Measurements from ENCODE around the gene APCDD1L.
"Not testable (repeated sequence)": the region's sequence is repeated elsewhere in the genome, so short reads cannot be mapped to it uniquely, and the experiment has no call there.

Gene APCDD1L

DNA sequence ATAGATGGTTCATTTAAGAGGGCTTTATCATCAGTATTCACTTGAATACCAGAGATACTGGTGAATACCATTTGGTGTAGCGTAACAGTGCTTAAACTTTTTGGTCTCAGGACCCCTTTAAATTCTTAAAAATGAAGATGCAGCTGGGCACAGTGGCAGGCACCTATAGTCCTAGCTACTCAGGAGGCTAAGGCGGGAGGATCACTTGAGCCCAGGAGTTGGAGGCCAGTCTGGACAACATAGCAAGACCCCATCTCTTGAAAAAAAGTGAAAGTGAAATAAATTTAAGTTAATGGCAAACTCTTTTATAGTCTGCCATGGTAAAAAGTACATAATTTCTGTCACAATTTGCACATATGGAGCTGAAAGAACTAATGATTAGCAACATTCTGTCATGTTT, 86.8 kb downstream of the APCDD1L start:
- H3K27ac ChIP-seq = no peak overlapping the region

DNA sequence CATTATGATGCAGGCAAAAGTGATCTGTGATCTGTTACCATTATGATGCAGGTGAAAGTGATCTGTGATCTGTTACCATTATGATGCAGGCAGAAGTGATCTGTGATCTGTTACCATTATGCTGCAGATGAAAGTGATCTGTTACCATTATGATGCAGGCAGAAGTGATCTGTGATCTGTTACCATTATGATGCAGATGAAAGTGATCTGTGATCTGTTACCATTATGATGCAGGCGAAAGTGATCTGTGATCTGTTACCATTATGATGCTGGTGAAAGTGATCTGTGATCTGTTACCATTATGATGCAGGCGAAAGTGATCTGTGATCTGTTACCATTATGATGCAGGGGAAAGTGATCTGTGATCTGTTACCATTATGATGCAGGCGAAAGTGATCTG, 87.6 kb downstream of the APCDD1L start:
- not testable (repeated sequence) for DNase-seq (ENCODE audit: low read depth, low spot score); H3K27ac ChIP-seq

More for the DNA sequence above, 86.8 kb downstream of the APCDD1L start:
- DNase-seq (ENCODE audit: low read depth, low spot score) = no peak

DNA sequence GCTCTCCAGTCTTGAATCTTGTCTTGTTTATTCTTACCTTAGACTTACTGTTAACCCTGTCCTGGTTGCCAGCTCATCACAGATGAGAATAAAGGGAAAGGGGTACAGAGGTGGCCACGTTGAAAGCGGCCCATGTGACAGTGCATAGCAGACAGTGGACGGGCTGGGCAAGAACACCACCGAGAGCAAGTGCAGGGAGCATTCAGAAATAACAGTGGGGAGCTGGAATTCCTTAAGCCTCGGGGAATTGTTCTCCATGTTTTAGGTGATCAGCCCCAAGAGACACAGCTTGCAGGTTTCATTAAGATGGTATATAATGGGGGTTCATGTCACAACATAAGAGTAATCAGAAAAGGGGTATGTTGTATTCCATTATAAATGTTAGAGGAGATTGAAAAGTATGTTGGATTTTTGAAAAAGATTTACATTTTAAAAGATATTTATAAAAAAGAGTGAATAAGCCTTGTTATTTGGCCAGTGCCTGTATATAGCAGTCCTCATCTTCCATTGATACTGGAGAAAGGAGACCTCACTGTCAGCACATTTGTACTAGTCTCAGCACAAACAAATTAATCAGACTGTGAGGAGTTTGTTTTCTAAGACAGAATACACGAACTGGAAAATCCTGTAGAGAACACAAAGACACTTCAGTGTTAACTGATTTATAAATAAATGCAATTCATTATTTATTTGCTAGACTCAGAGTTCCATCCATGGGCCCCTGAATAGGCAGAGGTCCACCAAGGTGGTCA, 90.8 kb downstream of the APCDD1L start:
- DNase-seq (ENCODE audit: low read depth, low spot score) = no peak
- H3K27ac ChIP-seq = no peak overlapping the region

DNA sequence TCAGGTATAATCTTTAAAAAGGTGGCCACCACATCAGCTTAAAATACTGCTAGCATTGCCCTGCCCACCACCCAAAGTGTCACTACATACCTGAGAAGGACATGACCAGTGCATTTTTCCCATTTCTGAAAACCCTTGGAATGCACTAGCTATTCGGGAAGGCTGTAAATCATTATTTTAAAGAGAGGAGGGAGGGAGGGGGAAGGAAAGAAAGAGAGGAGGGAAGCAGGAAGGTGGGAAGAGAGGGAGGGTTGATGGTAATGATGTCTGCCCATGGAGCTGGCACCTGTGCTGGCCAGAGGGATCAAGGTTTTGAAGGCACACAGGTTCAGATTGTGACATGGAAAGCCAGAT, 93.7 kb downstream of the APCDD1L start:
- no peak overlapping the region for H3K27ac ChIP-seq
- no peak for DNase-seq (ENCODE audit: low read depth, low spot score)

DNA sequence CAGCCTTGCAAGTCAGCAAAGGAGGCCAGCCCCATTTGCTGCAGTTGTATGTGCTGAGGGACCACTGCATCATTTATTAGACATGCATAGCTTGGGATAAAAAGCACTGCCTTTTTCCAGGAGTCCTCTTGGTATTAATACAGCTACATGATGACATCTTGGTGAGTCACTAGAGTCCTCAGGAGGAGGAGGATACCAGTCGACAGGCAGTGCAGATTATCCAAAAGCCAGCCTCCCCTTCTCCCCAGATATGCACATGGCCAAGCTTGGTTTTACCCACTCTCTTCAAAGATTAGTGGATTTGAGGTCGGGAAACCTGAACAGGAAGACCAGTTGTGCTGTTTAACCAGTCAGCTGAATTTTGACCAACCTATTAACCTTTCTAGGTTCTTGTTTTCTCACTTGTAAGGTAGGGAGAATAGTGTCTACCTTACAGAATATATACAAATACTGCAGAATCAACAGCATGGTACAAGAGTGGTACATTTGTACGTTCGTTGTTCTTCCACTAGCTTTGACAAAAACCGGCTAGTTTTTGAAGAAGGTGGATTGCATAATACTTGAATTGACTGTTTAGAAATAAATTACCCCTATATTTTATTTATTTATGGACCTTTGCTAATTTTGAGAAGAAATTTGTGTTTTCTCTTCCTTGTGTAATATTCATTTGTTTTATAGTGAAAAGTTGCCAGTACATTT, 94.3 kb downstream of the APCDD1L start:
- no peak for DNase-seq (ENCODE audit: low read depth, low spot score)
- no peak overlapping the region for H3K27ac ChIP-seq

DNA sequence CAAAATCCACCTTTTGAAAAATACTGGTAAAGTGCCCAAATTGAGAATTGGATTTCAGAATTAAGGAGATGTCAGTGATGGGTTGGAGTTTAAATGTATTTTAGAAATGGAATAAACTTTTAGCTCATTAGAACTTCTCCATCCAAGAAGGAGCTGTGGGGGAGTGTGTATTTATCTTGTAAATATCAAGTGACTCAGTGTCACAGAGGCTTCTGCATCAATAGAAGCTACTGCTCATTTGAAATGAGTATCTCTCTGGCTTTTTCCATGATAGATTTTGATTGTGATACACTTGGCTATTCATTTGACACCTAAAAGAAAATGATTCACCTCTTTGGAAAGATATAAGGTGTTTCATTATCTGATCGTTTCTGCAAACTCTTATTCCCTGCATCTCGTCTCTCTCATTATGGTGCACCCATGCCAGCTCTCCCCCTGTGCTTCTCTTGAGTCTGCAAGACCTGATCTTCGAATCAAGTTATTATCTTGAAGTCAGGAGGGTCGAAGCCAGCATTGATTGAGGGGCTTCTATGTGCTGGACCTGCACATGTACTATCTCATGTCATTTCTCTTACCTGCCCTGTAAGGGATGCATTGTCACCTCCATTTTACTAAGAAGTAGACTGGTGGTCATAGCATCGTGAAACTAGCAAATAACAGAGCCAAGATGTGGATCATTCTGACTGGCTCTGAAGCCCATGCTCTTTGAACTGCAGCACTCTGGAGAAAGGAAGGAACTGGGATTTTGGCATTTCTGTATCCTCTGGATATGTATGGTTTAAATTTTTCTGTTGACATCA, 96.0 kb downstream of the APCDD1L start:
- no peak for DNase-seq (ENCODE audit: low read depth, low spot score)
- H3K27ac ChIP-seq = no peak overlapping the region

DNA sequence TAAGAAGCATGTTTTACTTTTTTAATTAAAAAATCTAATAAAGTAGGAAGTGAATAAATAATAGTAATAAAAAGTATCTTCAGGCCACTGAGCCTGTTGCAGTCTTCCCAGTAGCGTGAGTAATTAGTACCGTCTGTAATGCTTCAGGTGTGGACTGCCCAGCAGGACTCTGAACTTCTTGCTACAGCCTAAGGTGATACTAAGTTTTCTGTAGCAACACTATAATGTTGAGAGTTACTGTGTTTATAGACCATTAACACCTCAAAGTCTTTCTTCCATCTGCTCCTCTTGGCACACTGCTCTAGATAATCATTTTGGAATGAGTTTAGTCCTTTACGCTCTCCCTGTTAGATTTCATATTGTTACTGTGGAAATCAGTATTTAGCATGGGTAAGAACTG, 97.8 kb downstream of the APCDD1L start:
- DNase-seq (ENCODE audit: low read depth, low spot score) = no peak
- no peak overlapping the region for H3K27ac ChIP-seq

DNA sequence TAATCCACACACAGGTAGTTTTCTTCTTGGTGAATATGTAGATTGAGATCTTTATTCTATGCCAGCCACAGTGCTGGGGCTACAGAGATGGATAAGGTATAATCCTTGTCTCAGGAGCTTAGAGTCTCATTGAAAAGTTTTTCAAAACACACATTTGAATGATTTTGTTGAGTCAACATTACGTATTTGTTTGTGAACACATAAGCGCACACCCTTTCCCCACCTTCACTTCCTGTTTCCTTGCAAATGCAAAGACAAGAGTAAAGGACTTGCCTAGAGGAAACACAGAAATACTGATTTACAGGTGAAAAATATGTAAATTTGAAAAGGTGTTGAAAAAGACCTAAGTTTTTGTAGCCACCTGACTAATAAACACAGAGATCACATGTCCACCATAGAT, 98.4 kb downstream of the APCDD1L start:
- no peak for DNase-seq (ENCODE audit: low read depth, low spot score)
- no peak overlapping the region for H3K27ac ChIP-seq

DNA sequence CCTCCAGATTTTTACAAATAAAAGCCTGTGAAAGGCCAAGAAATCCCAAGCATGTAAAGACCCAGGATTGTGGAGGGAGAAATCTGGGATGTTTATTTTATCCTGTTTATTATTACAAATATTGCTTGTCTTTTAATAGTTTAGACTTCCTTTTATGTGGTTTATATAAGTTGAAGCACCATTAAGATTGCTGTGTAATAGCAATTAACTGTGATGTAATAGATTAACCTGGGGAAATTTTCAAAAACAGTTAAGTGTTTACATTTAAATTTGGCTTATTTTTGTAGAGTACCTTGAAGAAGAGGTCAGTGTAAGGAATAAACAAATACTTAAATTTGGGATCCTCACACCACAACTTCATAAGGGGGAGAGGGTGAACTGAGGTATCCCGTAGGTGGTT, 99.1 kb downstream of the APCDD1L start:
- no peak for DNase-seq (ENCODE audit: low read depth, low spot score)

DNA sequence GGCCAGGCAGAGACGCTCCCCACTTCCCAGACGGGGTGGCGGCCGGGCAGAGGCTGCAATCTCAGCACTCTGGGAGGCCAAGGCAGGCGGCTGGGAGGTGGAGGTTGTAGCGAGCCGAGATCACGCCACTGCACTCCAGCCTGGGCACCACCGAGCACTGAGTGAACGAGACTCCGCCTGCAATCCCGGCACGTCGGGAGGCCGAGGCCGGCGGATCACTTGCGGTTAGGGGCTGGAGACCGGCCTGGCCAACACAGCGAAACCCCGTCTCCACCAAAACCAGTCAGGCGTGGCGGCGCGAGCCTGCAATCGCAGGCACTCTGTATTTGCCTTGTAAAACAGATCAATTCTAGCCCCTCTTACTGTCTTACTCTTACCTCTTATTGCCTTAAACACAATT, 100.4 kb downstream of the APCDD1L start:
- DNase-seq (ENCODE audit: low read depth, low spot score) = not testable (repeated sequence)

More for the DNA sequence above, 99.1 kb downstream of the APCDD1L start:
- no peak overlapping the region for H3K27ac ChIP-seq

DNA sequence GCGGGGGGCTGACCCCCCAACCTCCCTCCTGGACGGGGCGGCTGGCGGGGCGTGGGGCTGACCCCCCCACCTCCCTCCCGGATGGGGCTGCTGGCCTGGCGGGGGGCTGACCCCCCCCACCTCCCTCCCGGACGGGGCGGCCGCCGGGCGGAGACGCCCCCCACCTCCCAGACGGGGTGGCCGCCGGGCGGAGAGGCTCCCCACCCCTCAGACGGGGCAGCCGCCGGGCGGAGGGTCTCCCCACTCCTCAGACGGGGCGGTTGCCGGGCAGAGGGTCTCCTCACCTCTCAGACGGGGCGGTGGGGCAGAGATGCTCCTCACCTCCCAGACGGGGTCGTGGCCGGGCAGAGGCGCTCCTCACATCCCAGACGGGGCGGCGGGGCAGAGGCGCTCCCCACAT, 101.0 kb downstream of the APCDD1L start:
- H3K27ac ChIP-seq; DNase-seq (ENCODE audit: low read depth, low spot score): not testable (repeated sequence)

More for the DNA sequence above, 100.4 kb downstream of the APCDD1L start:
- H3K27ac ChIP-seq = not testable (repeated sequence)
